Neural cell (in vitro differentiated cells): ENCODE data around the gene CLCA1. TPM values are rescaled to one million over a fixed set of nuclear protein-coding genes. Genes with fewer than 3 reads are reported as not detected.

ENCODE experiments used
- H2AFZ ChIP-seq: fragments of 200-600, 300-800 bp; sonication (generic), shearing (Covaris generic); 2 replicates; pipeline ENCODE4 v1.6.0; 2014; ENCODE audit warnings: low read depth, mild to moderate bottlenecking, antibody characterized with exemption, low read length, moderate library complexity
- H3F3A ChIP-seq: fragments of 200-600 bp; shearing (Covaris generic); 2 replicates; pipeline ENCODE4 v1.6.1; 2016; ENCODE audit warnings: mild to moderate bottlenecking, moderate library complexity, mixed read lengths, antibody characterized with exemption, low read length; ENCODE audit not compliant: insufficient read depth, poor library complexity, severe bottlenecking
- H3K27ac ChIP-seq: fragments of 200-600, 300-800 bp; sonication (generic), shearing (Covaris generic); 2 replicates; pipeline ENCODE4 v1.5.1; 2014; ENCODE audit warnings: mild to moderate bottlenecking, low read length, moderate library complexity
- H3K27me3 ChIP-seq: fragments of 300-800, 200-600 bp; sonication (generic), shearing (Covaris generic); 2 replicates; pipeline ENCODE4 v1.6.0; 2014; ENCODE audit warnings: mild to moderate bottlenecking, low read depth, low read length, moderate library complexity; ENCODE audit not compliant: insufficient read depth
- H3K36me3 ChIP-seq: fragments of 300-800, 200-600 bp; sonication (generic), shearing (Covaris generic); 2 replicates; pipeline ENCODE4 v1.5.1; 2014; ENCODE audit warnings: mild to moderate bottlenecking, antibody characterized with exemption, low read length, moderate library complexity; ENCODE audit not compliant: insufficient read depth
- H3K4me2 ChIP-seq: fragments of 300-800, 200-600 bp; sonication (generic), shearing (Covaris generic); 2 replicates; pipeline ENCODE4 v1.6.0; 2014; ENCODE audit warnings: mild to moderate bottlenecking, low read length
- H3K4me3 ChIP-seq: fragments of 300-800, 200-600 bp; sonication (generic), shearing (Covaris generic); 2 replicates; pipeline ENCODE4 v1.5.1; 2014; ENCODE audit warnings: mild to moderate bottlenecking, low read length, moderate library complexity
- H3K79me2 ChIP-seq: fragments of 200-600 bp; shearing (Covaris generic); replicated peaks from 2 replicates; pipeline ENCODE4 v1.6.0; 2014; ENCODE audit warnings: mild to moderate bottlenecking, low read length, moderate library complexity; ENCODE audit not compliant: insufficient read depth
- H3K9ac ChIP-seq: fragments of 300-800, 200-600 bp; sonication (generic), shearing (Covaris generic); 2 replicates; pipeline ENCODE4 v1.6.1; 2016; ENCODE audit warnings: mild to moderate bottlenecking, low read length, mixed read lengths
- H3K9me2 ChIP-seq: fragments of 200-600 bp; shearing (Covaris generic); 2 replicates; pipeline ENCODE4 v1.6.1; 2016; ENCODE audit warnings: mild to moderate bottlenecking, low read length, mixed read lengths; ENCODE audit not compliant: insufficient read depth
- H3K9me3 ChIP-seq: fragments of 200-600, 300-800 bp; sonication (generic), shearing (Covaris generic); 2 replicates; pipeline ENCODE4 v1.6.1; 2016; ENCODE audit warnings: mild to moderate bottlenecking, mixed run types, low read length, moderate library complexity, mixed read lengths
- H4K20me1 ChIP-seq: fragments of 200-600 bp; shearing (Covaris generic); 2 replicates; pipeline ENCODE4 v1.6.1; 2016; ENCODE audit warnings: mild to moderate bottlenecking, mixed run types; ENCODE audit not compliant: insufficient read depth
- EP300 ChIP-seq: fragments of 450-650 bp; conservative IDR thresholded peaks from 2 replicates; pipeline ENCODE4 v1.6.1; 2014; ENCODE audit warnings: antibody characterized with exemption, mild to moderate bottlenecking, moderate library complexity; ENCODE audit not compliant: poor library complexity, severe bottlenecking
- EZH2 ChIP-seq: fragments of 200-600, 300-800 bp; shearing (Covaris generic), sonication (generic); IDR thresholded peaks from 2 replicates; pipeline ENCODE4 v1.6.1; 2014; ENCODE audit warnings: antibody characterized with exemption, low read length, borderline replicate concordance, mild to moderate bottlenecking; ENCODE audit not compliant: insufficient read depth, poor library complexity, severe bottlenecking
- MXI1 ChIP-seq: fragments of 450-650 bp; conservative IDR thresholded peaks from 2 replicates; pipeline ENCODE4 v1.6.1; 2014; ENCODE audit warnings: antibody characterized with exemption, mild to moderate bottlenecking; ENCODE audit not compliant: poor library complexity, severe bottlenecking
- POLR2AphosphoS5 ChIP-seq: IDR thresholded peaks from 2 replicates; pipeline ENCODE4 v1.6.1; 2012
- RAD21 ChIP-seq: fragments of 450-650 bp; conservative IDR thresholded peaks from 2 replicates; pipeline ENCODE4 v1.6.1; 2014; ENCODE audit warnings: antibody characterized with exemption, mild to moderate bottlenecking, moderate library complexity
- SMC3 ChIP-seq: fragments of 450-650 bp; conservative IDR thresholded peaks from 2 replicates; pipeline ENCODE4 v1.6.1; 2014; ENCODE audit warnings: antibody characterized with exemption, mild to moderate bottlenecking, moderate library complexity; ENCODE audit not compliant: poor library complexity
- TAF1 ChIP-seq: IDR thresholded peaks from 2 replicates; pipeline ENCODE4 v1.6.1; 2012; ENCODE audit warnings: low read depth
- polyA plus RNA-seq: library from polyadenylated mRNA; depleted of rRNA; stranded (reverse); fragments of >200 nt; gene quantifications from 2 replicates; pipeline ENCODE4 v1.2.3, GENCODE V29; 2014
- TF ChIP-seq, protein P1 (sequence below): IDR thresholded peaks from 2 replicates; pipeline ENCODE4 v1.6.1; 2012; ENCODE audit warnings: borderline replicate concordance
- TF ChIP-seq, protein P2 (sequence below): fragments of 450-650 bp; IDR thresholded peaks from 2 replicates; pipeline ENCODE4 v1.5.1; 2014; ENCODE audit warnings: antibody characterized with exemption, mild to moderate bottlenecking, moderate library complexity; ENCODE audit not compliant: poor library complexity, severe bottlenecking

Gene CLCA1
- polyA plus RNA-seq, 1 donor from 2014 or later, result not detected

DNA sequence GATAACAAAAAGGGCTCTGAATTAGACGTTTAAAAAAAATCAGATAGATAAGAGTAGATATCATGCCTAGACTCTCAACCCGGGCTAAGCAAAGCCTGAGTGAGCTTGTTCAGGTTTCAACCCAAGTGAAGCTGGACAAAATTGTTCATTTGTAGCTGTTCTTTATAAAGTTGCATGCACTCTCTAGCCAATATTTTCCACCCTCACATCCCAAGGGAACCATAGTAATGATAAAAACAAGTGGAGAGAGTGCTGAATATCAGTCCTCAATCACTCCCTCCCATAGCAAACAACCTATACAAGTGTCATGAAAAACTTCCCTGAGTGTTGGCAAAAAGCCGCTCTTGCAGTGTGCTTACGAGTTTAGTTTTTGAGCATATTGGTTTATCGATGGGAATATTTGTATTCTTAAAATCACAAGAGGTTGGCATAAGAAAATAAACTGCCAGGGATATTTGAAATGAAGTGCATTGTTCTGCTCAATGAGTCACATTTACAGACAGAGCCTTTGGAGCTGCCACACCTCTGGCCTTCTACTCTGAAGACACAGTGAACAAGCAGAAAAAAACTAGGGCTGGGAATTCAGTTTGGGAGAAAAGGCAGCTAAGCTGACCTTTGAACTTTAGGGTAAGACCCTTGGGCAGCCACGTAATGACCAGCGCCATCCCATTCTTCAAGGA, 47.0 kb upstream of the CLCA1 start:
- Histone ChIP-seq H4K20me1 (no peaks in the 10 kb centered on the region), H3K9me2 (no peaks in the 10 kb centered on the region), H3F3A (no peaks in the 10 kb centered on the region), H2AFZ (no peak overlapping the region), H3K9ac (no peak overlapping the region), H3K4me3 (no peak overlapping the region), H3K9me3 (no peaks in the 10 kb centered on the region), H3K27ac (no peak overlapping the region), H3K79me2 (no peaks in the 10 kb centered on the region), H3K4me2 (no peak overlapping the region), H3K27me3 (no peaks in the 10 kb centered on the region), H3K36me3 (no peaks in the 10 kb centered on the region)
- TF ChIP-seq MXI1 (no peak), TAF1 (no peak), SMC3 (no peak), RAD21 (no peak), POLR2AphosphoS5 (no peak), EZH2 (no peak), EP300 (no peak)
- TF ChIP-seq, protein P1, sequence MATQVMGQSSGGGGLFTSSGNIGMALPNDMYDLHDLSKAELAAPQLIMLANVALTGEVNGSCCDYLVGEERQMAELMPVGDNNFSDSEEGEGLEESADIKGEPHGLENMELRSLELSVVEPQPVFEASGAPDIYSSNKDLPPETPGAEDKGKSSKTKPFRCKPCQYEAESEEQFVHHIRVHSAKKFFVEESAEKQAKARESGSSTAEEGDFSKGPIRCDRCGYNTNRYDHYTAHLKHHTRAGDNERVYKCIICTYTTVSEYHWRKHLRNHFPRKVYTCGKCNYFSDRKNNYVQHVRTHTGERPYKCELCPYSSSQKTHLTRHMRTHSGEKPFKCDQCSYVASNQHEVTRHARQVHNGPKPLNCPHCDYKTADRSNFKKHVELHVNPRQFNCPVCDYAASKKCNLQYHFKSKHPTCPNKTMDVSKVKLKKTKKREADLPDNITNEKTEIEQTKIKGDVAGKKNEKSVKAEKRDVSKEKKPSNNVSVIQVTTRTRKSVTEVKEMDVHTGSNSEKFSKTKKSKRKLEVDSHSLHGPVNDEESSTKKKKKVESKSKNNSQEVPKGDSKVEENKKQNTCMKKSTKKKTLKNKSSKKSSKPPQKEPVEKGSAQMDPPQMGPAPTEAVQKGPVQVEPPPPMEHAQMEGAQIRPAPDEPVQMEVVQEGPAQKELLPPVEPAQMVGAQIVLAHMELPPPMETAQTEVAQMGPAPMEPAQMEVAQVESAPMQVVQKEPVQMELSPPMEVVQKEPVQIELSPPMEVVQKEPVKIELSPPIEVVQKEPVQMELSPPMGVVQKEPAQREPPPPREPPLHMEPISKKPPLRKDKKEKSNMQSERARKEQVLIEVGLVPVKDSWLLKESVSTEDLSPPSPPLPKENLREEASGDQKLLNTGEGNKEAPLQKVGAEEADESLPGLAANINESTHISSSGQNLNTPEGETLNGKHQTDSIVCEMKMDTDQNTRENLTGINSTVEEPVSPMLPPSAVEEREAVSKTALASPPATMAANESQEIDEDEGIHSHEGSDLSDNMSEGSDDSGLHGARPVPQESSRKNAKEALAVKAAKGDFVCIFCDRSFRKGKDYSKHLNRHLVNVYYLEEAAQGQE, result no peak
- TF ChIP-seq, protein P2, sequence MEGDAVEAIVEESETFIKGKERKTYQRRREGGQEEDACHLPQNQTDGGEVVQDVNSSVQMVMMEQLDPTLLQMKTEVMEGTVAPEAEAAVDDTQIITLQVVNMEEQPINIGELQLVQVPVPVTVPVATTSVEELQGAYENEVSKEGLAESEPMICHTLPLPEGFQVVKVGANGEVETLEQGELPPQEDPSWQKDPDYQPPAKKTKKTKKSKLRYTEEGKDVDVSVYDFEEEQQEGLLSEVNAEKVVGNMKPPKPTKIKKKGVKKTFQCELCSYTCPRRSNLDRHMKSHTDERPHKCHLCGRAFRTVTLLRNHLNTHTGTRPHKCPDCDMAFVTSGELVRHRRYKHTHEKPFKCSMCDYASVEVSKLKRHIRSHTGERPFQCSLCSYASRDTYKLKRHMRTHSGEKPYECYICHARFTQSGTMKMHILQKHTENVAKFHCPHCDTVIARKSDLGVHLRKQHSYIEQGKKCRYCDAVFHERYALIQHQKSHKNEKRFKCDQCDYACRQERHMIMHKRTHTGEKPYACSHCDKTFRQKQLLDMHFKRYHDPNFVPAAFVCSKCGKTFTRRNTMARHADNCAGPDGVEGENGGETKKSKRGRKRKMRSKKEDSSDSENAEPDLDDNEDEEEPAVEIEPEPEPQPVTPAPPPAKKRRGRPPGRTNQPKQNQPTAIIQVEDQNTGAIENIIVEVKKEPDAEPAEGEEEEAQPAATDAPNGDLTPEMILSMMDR, result no peak

DNA sequence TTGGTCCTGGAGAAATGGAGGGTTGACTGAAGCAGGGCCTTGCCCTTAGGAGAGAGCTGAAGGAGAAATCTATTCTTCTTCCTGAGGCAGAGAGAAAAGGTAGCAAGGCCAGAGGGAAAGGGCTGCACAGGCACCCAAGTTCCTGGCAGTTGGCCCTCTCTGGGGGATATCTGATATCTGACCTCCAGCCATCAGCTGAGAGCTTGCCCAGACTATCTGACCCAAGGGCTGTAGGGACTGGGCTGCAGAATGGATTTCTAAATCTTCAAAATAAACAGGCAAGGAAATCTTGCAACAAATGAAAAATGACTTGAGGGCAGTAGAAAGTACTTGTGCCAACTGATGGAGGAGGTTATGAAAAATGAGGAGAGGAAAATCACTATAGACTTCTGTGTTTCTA, 45.3 kb upstream of the CLCA1 start:
- Histone ChIP-seq H3K27ac (no peak overlapping the region), H3F3A (no peaks in the 10 kb centered on the region), H3K79me2 (no peaks in the 10 kb centered on the region), H3K9me3 (no peaks in the 10 kb centered on the region), H3K4me2 (no peak overlapping the region), H3K36me3 (no peaks in the 10 kb centered on the region), H4K20me1 (no peaks in the 10 kb centered on the region), H3K4me3 (no peak overlapping the region), H3K9me2 (no peaks in the 10 kb centered on the region), H3K9ac (no peak overlapping the region), H3K27me3 (no peaks in the 10 kb centered on the region), H2AFZ (no peak overlapping the region)
- TF ChIP-seq TAF1, result no peak

DNA sequence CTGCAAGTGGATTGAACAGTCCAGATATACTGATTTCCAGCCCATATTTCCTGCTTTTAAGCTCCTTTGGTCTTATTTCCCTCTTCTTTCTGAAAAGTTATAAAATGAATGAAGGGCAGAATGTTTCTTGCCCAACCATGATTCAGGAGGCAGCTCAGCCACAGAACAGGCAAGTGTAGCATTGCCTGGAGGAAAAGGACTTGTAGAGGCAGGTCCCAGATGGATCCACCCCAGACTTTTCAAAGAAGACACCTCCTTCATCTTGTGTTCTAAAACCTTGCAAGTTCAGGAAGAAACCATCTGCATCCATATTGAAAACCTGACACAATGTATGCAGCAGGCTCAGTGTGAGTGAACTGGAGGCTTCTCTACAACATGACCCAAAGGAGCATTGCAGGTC, 44.9 kb upstream of the CLCA1 start, which contains the start of gene CLCA2:
Gene CLCA2 (plus strand): TSS at position 299 of the 400 bp plus-strand sequence. CDS start 77 bp downstream, at position 376.
- Histone ChIP-seq H3K79me2 (no peaks in the 10 kb centered on the region), H3K4me2 (no peak within 1 kb of the TSS), H3K4me3 (no peak within 1 kb of the TSS), H3K36me3 (no peaks in the 10 kb centered on the region), H3F3A (no peaks in the 10 kb centered on the region), H3K27ac (no peak within 1 kb of the TSS), H3K9ac (no peak within 1 kb of the TSS), H2AFZ (no peak within 1 kb of the TSS), H3K9me2 (no peaks in the 10 kb centered on the region), H3K9me3 (no peaks in the 10 kb centered on the region), H3K27me3 (no peaks in the 10 kb centered on the region), H4K20me1 (no peaks in the 10 kb centered on the region)
- TF ChIP-seq, protein P2, result no peak
